Suprapubic skin (tissue), 4 donors: ENCODE results near the gene TMEM187. TPM values are rescaled to one million over a fixed set of nuclear protein-coding genes. Genes with fewer than 3 reads are reported as not detected.

Experiments used
- DNase-seq, 2 donors: peaks; one replicate each; pipeline ENCODE4 v3.0.0-alpha.2; 2019; ENCODE audit warnings: low spot score in 2 of 2
- H3K27ac ChIP-seq: fragments of 200-600 bp; sonication (generic); one replicate; pipeline ENCODE4 v1.5.1; 2019
- H3K27me3 ChIP-seq: fragments of 200-600 bp; sonication (generic); one replicate; pipeline ENCODE4 v1.5.1; 2019
- H3K36me3 ChIP-seq: fragments of 200-600 bp; sonication (generic); one replicate; pipeline ENCODE4 v1.5.1; 2019
- H3K4me1 ChIP-seq: fragments of 200-600 bp; sonication (generic); one replicate; pipeline ENCODE4 v1.5.1; 2019
- H3K4me3 ChIP-seq: fragments of 200-600 bp; sonication (generic); one replicate; pipeline ENCODE4 v1.5.1; 2019; ENCODE audit warnings: mild to moderate bottlenecking
- H3K9me3 ChIP-seq: fragments of 200-600 bp; sonication (generic); one replicate; pipeline ENCODE4 v1.5.1; 2019
- EP300 ChIP-seq: sonication (generic); formaldehyde crosslinking; IDR thresholded peaks from one replicate; pipeline ENCODE4 v1.6.1; 2017; ENCODE audit warnings: antibody characterized with exemption
- POLR2A ChIP-seq, 2 donors: fragments of 450-650 bp; IDR thresholded peaks; one replicate each; pipeline ENCODE4 v1.6.1; 2017; ENCODE audit warnings: antibody characterized with exemption in 2 of 2, mild to moderate bottlenecking in 2 of 2, moderate library complexity in 2 of 2
- POLR2AphosphoS5 ChIP-seq, 3 donors: sonication (generic); formaldehyde crosslinking; IDR thresholded peaks; one replicate each; pipeline ENCODE4 v1.6.1; 2017; ENCODE audit warnings: antibody characterized with exemption in 3 of 3
- WGBS: methylation state at CpG from one replicate; pipeline ENCODE4 v1.1.5; 2018; 5-methylcytosine and 5-hydroxymethylcytosine counted together
- total RNA-seq, 4 donors: library from RNA; depleted of rRNA; stranded (reverse); fragments of >200 nt; gene quantifications; one replicate each; pipeline ENCODE4 v1.1.0, GENCODE V29; 2016
- TF ChIP-seq, protein P1 (sequence below), 2 donors: fragments of 200-600 bp in 1 of 2; fragments of 450-650 bp in 1 of 2; sonication (generic) in 1 of 2; IDR thresholded peaks; one replicate each; pipeline ENCODE4 v1.5.1; 2016 to 2019; ENCODE audit warnings: antibody characterized with exemption in 2 of 2, mild to moderate bottlenecking in 1 of 2, moderate library complexity in 1 of 2

The TMEM187 gene
- total RNA-seq, 4 donors from 2014 or later, result 7.8 to 10.7 (median 8.6) TPM

DNA sequence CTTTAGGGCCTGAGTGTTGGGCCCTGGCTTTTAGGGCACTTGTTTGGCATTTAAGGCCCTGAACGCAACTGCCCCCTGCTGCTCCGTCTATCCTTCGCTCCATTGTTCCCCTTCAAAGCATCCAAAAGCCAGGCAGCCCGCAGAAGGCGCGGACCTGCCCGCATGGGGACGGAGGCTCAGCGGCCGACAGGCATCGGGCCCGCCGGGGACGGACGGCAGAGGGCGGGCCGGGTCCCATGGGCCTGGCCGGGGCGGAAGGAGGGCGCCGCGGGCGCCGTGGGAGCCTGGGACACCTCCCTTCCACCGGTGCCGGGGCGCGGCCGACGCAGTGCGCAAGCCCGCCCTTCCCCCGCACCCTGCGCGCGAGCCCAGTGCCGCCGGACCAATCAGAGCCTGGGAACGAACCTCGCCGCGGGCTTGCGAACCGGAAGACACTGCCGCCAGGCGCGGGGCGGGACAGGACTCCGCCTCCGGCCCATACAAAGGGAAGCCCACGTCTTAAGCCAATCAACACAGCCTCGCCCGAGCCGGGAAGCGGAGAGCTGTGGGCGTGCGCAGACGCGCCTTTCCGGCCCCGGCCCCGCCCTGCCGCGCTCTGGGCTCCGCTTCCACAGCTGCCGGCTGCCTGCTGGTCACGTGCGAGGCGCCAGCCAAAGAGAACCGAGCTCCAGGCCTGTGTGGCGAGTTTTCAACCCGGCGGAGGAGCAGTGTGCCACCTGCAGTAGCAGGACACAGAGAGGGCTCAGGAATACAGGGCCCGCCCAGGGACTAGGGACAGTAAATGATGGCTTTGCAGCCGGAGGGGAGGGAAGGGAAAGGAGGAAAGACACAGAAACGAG lies 44.4 kb upstream of the TMEM187 start:
- H3K4me1 ChIP-seq, result peaks cover 38% of the 10 kb centered on the region
- TF ChIP-seq POLR2AphosphoS5 (IDR thresholded peaks at IDR 0.05) (peak in 1 of 3 donors; percentile 47), POLR2A (IDR thresholded peaks at IDR 0.05) (peak in 1 of 2 donors; percentile 50), EP300 (no peak)
- TF ChIP-seq, protein P1, sequence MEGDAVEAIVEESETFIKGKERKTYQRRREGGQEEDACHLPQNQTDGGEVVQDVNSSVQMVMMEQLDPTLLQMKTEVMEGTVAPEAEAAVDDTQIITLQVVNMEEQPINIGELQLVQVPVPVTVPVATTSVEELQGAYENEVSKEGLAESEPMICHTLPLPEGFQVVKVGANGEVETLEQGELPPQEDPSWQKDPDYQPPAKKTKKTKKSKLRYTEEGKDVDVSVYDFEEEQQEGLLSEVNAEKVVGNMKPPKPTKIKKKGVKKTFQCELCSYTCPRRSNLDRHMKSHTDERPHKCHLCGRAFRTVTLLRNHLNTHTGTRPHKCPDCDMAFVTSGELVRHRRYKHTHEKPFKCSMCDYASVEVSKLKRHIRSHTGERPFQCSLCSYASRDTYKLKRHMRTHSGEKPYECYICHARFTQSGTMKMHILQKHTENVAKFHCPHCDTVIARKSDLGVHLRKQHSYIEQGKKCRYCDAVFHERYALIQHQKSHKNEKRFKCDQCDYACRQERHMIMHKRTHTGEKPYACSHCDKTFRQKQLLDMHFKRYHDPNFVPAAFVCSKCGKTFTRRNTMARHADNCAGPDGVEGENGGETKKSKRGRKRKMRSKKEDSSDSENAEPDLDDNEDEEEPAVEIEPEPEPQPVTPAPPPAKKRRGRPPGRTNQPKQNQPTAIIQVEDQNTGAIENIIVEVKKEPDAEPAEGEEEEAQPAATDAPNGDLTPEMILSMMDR (IDR thresholded peaks at IDR 0.05), result no peak
- DNase-seq, result peak; percentile 95 to 96
- WGBS, result 17% methylated on average over 59 of the region's 76 CpGs
- peak overlapping the region; percentile 59 for H3K4me3 ChIP-seq
- H3K27ac ChIP-seq, result peak overlapping the region; percentile 90
- H3K27me3 ChIP-seq, result no peaks in the 10 kb centered on the region
- H3K9me3 ChIP-seq, result no peaks in the 10 kb centered on the region
- peaks cover 18% of the 10 kb centered on the region for H3K36me3 ChIP-seq

DNA sequence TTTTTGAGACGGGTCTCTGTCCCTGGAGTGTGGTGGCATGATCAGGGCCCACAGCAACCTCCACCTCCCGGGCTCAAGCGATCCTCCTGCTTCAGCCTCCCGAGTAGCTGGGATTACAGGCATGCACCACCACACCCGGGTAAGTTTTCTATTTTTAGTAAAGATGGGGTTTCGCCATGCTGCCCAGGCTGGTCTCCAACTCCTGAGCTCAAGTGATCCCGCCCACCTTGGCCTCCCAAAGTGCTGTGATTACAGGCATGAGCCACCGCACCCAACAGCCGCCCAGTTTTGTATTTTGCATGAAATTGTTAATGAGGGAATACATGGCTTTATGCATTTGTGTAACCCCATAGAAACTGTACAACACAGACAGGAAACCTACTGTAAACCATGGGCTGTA lies 43.7 kb upstream of the TMEM187 start:
- Histone ChIP-seq H3K27me3 (no peaks in the 10 kb centered on the region), H3K9me3 (no peaks in the 10 kb centered on the region), H3K4me1 (peaks cover 43% of the 10 kb centered on the region), H3K4me3 (peak overlapping the region; percentile 59), H3K27ac (no peak overlapping the region), H3K36me3 (peaks cover 18% of the 10 kb centered on the region)
- WGBS, result 73% methylated on average over 9 of the region's 9 CpGs
- TF ChIP-seq POLR2AphosphoS5 (IDR thresholded peaks at IDR 0.05), result no peak
- no peak for TF ChIP-seq EP300
- no peak for TF ChIP-seq POLR2A (IDR thresholded peaks at IDR 0.05)
- TF ChIP-seq, protein P1 (IDR thresholded peaks at IDR 0.05), result no peak
- DNase-seq, result no peak

- H3K4me3 ChIP-seq, result no peak overlapping the region
- WGBS, result 87% methylated on average over 10 of the region's 10 CpGs
- H3K4me1 ChIP-seq, result peaks cover 39% of the 10 kb centered on the region
- no peak overlapping the region for H3K27ac ChIP-seq
- TF ChIP-seq, protein P1 (IDR thresholded peaks at IDR 0.05), result no peak
- TF ChIP-seq POLR2A (IDR thresholded peaks at IDR 0.05) (no peak), EP300 (no peak), POLR2AphosphoS5 (IDR thresholded peaks at IDR 0.05) (no peak)
- H3K9me3 ChIP-seq, result no peaks in the 10 kb centered on the region
- H3K27me3 ChIP-seq, result no peaks in the 10 kb centered on the region
- peaks cover 18% of the 10 kb centered on the region for H3K36me3 ChIP-seq
- no peak for DNase-seq
Measured at GRCh38 chrX:153929576-153929975, 43.0 kb upstream of the TMEM187 start.

- TF ChIP-seq POLR2AphosphoS5 (IDR thresholded peaks at IDR 0.05), result no peak
- no peak for TF ChIP-seq POLR2A (IDR thresholded peaks at IDR 0.05)
- TF ChIP-seq, protein P1 (IDR thresholded peaks at IDR 0.05), result no peak
- TF ChIP-seq EP300, result no peak
- no peak for DNase-seq
- no peaks in the 10 kb centered on the region for H3K9me3 ChIP-seq
- peaks cover 37% of the 10 kb centered on the region for H3K4me1 ChIP-seq
- no peak overlapping the region for H3K27ac ChIP-seq
- no peak overlapping the region for H3K4me3 ChIP-seq
- no peaks in the 10 kb centered on the region for H3K27me3 ChIP-seq
- peaks cover 18% of the 10 kb centered on the region for H3K36me3 ChIP-seq
- WGBS, result 88% methylated on average over 27 of the region's 31 CpGs
Measured at GRCh38 chrX:153930011-153930910, 42.3 kb upstream of the TMEM187 start.

- DNase-seq, result no peak
- peaks cover 40% of the 10 kb centered on the region for H3K4me1 ChIP-seq
- TF ChIP-seq POLR2A (IDR thresholded peaks at IDR 0.05) (no peak), EP300 (no peak), POLR2AphosphoS5 (IDR thresholded peaks at IDR 0.05) (no peak)
- TF ChIP-seq, protein P1 (IDR thresholded peaks at IDR 0.05), result no peak
- H3K9me3 ChIP-seq, result no peaks in the 10 kb centered on the region
- no peak overlapping the region for H3K27ac ChIP-seq
- H3K4me3 ChIP-seq, result no peak overlapping the region
- no peaks in the 10 kb centered on the region for H3K27me3 ChIP-seq
- WGBS, result 76% methylated on average over 3 of the region's 8 CpGs
- peaks cover 18% of the 10 kb centered on the region for H3K36me3 ChIP-seq
Measured at GRCh38 chrX:153931151-153931550, 41.4 kb upstream of the TMEM187 start.
